Gastrocnemius medialis (tissue), 4 donors: Measurements from ENCODE around the gene CTRB1. TPM values are rescaled to one million over a fixed set of nuclear protein-coding genes. Genes with fewer than 3 reads are reported as not detected.
"Not testable (repeated sequence)": the region's sequence is repeated elsewhere in the genome, so short reads cannot be mapped to it uniquely, and the experiment has no call there.

Experiments
- ATAC-seq, 2 donors: fragments of 150-250 bp; one replicate each; pipeline ENCODE4 v1.9.1; 2016
- DNase-seq, 2 donors: peaks; one replicate each; pipeline ENCODE4 v3.0.0-alpha.2; 2019
- H3K27ac ChIP-seq, 4 donors: fragments of 200-600 bp; sonication (generic); 1 replicate in 1 of 4; 2 replicates in 3 of 4; pipeline ENCODE4 v1.5.1; 2016 to 2018; ENCODE audit warnings: mild to moderate bottlenecking in 2 of 4, moderate library complexity in 1 of 4
- H3K27me3 ChIP-seq, 3 donors: fragments of 200-600 bp; sonication (generic) in 2 of 3; 1 replicate in 1 of 3; 2 replicates in 2 of 3; pipeline versions ENCODE4 v1.5.1 to v1.6.0; 2016 to 2019; ENCODE audit warnings: mild to moderate bottlenecking in 1 of 3, moderate library complexity in 1 of 3
- H3K36me3 ChIP-seq, 2 donors: fragments of 200-600 bp; sonication (generic) in 1 of 2; one replicate each; pipeline ENCODE4 v1.5.1; 2017 to 2018
- H3K4me1 ChIP-seq, 2 donors: fragments of 200-600 bp; sonication (generic) in 1 of 2; one replicate each; pipeline ENCODE4 v1.5.1; 2016 to 2017; ENCODE audit warnings: mild to moderate bottlenecking in 2 of 2
- H3K4me3 ChIP-seq, 4 donors: fragments of 200-600 bp; sonication (generic) in 3 of 4; 1 replicate in 1 of 4; 2 replicates in 3 of 4; pipeline ENCODE4 v1.5.1; 2016 to 2019; ENCODE audit warnings: mild to moderate bottlenecking in 2 of 4
- H3K9me3 ChIP-seq, 3 donors: fragments of 200-600 bp; sonication (generic) in 2 of 3; 1 replicate in 1 of 3; 2 replicates in 2 of 3; pipeline ENCODE4 v1.5.1; 2016 to 2019
- CTCF ChIP-seq, 5 experiments: fragments of 450-650 bp in 3 of 5; fragments of 200-600 bp in 2 of 5; sonication (generic) in 2 of 5; IDR thresholded peaks in 4 of 5; conservative IDR thresholded peaks in 1 of 5; 1 replicate in 4 of 5; 2 replicates in 1 of 5; pipeline ENCODE4 v1.5.1; 2016 to 2019; ENCODE audit warnings: antibody characterized with exemption in 5 of 5, mild to moderate bottlenecking in 3 of 5, moderate library complexity in 3 of 5
- POLR2A ChIP-seq, 2 donors: fragments of 450-650 bp; IDR thresholded peaks; one replicate each; pipeline ENCODE4 v1.6.1; 2017; ENCODE audit warnings: antibody characterized with exemption in 2 of 2, mild to moderate bottlenecking in 2 of 2, moderate library complexity in 2 of 2
- in situ Hi-C, 4 donors: fragments of 200-750 bp; cut with MboI; loops; one replicate each; pipeline versions ENCODE4 v1.15.0 to v1.8.0; 2017; ENCODE audit warnings: low sequenced_read_pairs in 4 of 4
- intact Hi-C: fragments of 100-400 bp; cut with DNase I; formaldehyde crosslinking; loops from one replicate; pipeline ENCODE4 v1.15.1; 2023; ENCODE audit warnings: low total_unique reads
- total RNA-seq, 4 donors: library from RNA; depleted of rRNA; stranded (reverse); fragments of >200 nt; gene quantifications; one replicate each; pipeline versions ENCODE4 v1.1.0 to v1.2.3, GENCODE V29; 2016

Gene CTRB1
- total RNA-seq, 4 donors from 2014 or later, result not detected

GRCh38 chr16:75241412-75241811 lies 22.6 kb downstream of the CTRB1 start:
- Histone ChIP-seq H3K27ac (peak overlapping the region; percentile 53 to 99 (median 98)), H3K4me3 (no peak overlapping the region), H3K27me3 (no peaks in the 10 kb centered on the region), H3K9me3 (no peaks in the 10 kb centered on the region), H3K36me3 (peaks cover 0 to 14% of the 10 kb centered on the region in 2 donors), H3K4me1 (peaks cover 71 to 76% of the 10 kb centered on the region in 2 donors)
- no peak for DNase-seq
- no peak for TF ChIP-seq CTCF (IDR thresholded peaks at IDR 0.05 in 4 of 5, conservative IDR thresholded peaks at IDR 0.05 in 1 of 5)
- TF ChIP-seq POLR2A (IDR thresholded peaks at IDR 0.05), result no peak
- no peak for ATAC-seq
- intact Hi-C loops (no loop called here), in situ Hi-C loops (no loop called here)

DNA sequence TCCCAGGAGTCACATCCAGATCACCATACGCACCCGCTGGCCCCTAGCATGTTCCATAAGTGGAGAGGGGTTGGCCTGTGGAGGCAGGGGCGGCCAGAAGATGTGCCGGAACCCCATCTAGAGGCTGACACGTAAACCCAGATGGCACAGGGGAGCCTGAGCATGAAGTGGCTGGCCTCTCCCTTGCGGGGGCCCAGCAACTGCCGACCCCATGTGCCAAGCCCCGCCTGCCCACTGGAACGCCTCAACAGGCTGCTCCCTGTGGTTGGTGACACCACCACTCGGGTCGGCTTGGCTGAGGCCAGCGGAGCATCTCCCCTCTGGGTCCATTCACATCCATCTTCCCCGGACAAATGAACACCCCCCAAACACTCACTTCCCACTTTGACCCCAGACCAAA lies 23.2 kb downstream of the CTRB1 start:
- Histone ChIP-seq H3K36me3 (peaks cover 0 to 14% of the 10 kb centered on the region in 2 donors), H3K4me3 (no peak overlapping the region), H3K27me3 (no peaks in the 10 kb centered on the region), H3K4me1 (peaks cover 76 to 80% of the 10 kb centered on the region in 2 donors), H3K27ac (peak overlapping the region; percentile 53 to 99 (median 98)), H3K9me3 (no peaks in the 10 kb centered on the region)
- TF ChIP-seq CTCF (IDR thresholded peaks at IDR 0.05 in 4 of 5, conservative IDR thresholded peaks at IDR 0.05 in 1 of 5) (no peak), POLR2A (IDR thresholded peaks at IDR 0.05) (no peak)
- ATAC-seq (no peak), DNase-seq (no peak)
- intact Hi-C loops, result no loop called here
- in situ Hi-C loops, result no loop called here

DNA sequence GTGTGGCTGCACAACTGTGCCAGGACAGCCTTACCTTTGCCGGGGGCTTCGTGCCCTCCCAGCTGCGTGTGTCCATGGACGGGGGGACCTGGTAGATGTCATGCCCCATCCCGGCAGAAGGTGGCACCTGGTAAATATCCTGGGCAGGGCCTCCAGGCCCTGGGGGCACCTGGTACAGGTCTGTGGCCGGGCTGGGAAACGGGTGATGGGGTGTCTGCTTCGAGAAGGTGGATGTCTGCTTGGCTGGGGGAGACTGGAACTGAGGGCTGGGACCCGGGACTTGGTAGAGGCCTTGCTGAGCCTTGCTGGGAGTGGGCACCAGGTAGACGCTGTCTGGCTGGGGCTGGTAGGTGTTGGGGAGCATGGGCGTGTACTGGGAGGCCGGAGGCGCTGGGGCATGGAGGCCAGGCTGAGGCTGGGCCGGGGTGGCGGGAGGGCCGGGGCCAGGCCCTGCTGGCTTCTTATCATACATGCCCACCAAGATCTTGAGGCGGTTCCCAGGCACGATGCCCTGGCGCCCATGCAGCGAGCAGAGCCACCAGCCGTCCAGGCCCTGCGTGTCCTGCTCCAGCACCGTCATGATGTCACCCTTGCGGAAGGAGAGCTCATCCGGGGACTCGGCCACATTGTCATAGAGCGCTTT lies 23.8 kb downstream of the CTRB1 start:
- in situ Hi-C loops, ATAC-seq, H3K4me3 ChIP-seq, H3K27me3 ChIP-seq, intact Hi-C loops, DNase-seq, H3K9me3 ChIP-seq: not testable (repeated sequence)
- H3K27ac ChIP-seq, result peak overlapping the region; percentile 97 to 99 (median 98)
- H3K36me3 ChIP-seq, result peaks cover 0 to 14% of the 10 kb centered on the region in 2 donors
- peaks cover 80 to 81% of the 10 kb centered on the region in 2 donors for H3K4me1 ChIP-seq

DNA sequence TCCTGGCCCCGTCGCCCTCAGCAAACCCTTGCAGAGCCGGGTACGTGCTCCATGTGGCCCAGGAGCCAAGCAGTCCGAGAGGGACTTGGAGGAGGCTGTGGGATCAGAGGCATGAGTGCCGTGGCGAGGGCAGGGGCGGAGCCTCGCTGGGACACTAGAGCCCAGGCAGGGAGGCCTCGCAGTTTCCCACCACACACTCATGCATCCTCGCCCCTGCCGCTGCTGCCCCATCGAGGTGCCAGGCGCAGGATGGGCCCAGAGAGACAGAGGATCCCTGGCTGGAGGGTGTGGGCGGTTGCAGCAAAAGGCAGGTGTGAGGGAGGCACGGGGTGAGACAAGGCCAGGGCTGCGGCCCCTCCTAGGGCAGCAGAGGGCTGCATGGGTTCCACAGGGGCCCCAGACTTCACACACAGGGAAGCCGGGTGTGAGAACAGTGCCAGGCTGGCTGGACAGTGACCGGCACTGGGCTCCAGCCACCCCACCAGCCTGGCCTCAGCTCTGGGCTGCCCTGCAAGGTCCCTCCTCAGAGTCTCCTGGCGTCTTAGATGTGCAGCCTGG lies 25.0 kb downstream of the CTRB1 start:
- no peak for ATAC-seq
- Histone ChIP-seq H3K9me3 (no peaks in the 10 kb centered on the region), H3K27ac (peak overlapping the region; percentile 97 to 99 (median 98)), H3K36me3 (peaks cover 0 to 14% of the 10 kb centered on the region in 2 donors), H3K4me3 (no peak overlapping the region), H3K27me3 (no peaks in the 10 kb centered on the region), H3K4me1 (peaks cover 80 to 81% of the 10 kb centered on the region in 2 donors)
- intact Hi-C loops, result no loop called here
- TF ChIP-seq CTCF (IDR thresholded peaks at IDR 0.05 in 4 of 5, conservative IDR thresholded peaks at IDR 0.05 in 1 of 5) (no peak), POLR2A (IDR thresholded peaks at IDR 0.05) (no peak)
- DNase-seq, result no peak
- in situ Hi-C loops, result no loop called here

- no peak for ATAC-seq
- H3K27ac ChIP-seq, result peak overlapping the region; percentile 97 to 99 (median 98)
- H3K27me3 ChIP-seq, result no peaks in the 10 kb centered on the region
- DNase-seq, result no peak
- in situ Hi-C loops (no loop called here), intact Hi-C loops (no loop called here)
- H3K36me3 ChIP-seq, result peaks cover 0 to 14% of the 10 kb centered on the region in 2 donors
- no peaks in the 10 kb centered on the region for H3K9me3 ChIP-seq
- TF ChIP-seq POLR2A (IDR thresholded peaks at IDR 0.05) (no peak), CTCF (IDR thresholded peaks at IDR 0.05 in 4 of 5, conservative IDR thresholded peaks at IDR 0.05 in 1 of 5) (no peak)
- peaks cover 80 to 81% of the 10 kb centered on the region in 2 donors for H3K4me1 ChIP-seq
- no peak overlapping the region for H3K4me3 ChIP-seq
Observed at GRCh38 chr16:75244225-75244809, 25.5 kb downstream of the CTRB1 start.
